OCI-LY1 (cell line): Measurements from ENCODE around the gene TULP4.

ENCODE experiments used
- EZH2 ChIP-seq: fragments of 200-600 bp; sonication (generic), shearing (Covaris generic); IDR thresholded peaks from 2 replicates; pipeline ENCODE4 v1.8.0; 2017; ENCODE audit warnings: borderline replicate concordance, mixed run types, mild to moderate bottlenecking, antibody characterized with exemption, low read length, moderate library complexity, mixed read lengths
- TF ChIP-seq, protein P1 (sequence below): fragments of 200-600 bp; sonication (generic), shearing (Covaris generic); IDR thresholded peaks from 2 replicates; pipeline ENCODE4 v1.5.1; 2017; ENCODE audit warnings: mild to moderate bottlenecking, antibody characterized with exemption, low read length, moderate library complexity, mixed read lengths

- TF ChIP-seq, protein P1, sequence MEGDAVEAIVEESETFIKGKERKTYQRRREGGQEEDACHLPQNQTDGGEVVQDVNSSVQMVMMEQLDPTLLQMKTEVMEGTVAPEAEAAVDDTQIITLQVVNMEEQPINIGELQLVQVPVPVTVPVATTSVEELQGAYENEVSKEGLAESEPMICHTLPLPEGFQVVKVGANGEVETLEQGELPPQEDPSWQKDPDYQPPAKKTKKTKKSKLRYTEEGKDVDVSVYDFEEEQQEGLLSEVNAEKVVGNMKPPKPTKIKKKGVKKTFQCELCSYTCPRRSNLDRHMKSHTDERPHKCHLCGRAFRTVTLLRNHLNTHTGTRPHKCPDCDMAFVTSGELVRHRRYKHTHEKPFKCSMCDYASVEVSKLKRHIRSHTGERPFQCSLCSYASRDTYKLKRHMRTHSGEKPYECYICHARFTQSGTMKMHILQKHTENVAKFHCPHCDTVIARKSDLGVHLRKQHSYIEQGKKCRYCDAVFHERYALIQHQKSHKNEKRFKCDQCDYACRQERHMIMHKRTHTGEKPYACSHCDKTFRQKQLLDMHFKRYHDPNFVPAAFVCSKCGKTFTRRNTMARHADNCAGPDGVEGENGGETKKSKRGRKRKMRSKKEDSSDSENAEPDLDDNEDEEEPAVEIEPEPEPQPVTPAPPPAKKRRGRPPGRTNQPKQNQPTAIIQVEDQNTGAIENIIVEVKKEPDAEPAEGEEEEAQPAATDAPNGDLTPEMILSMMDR = no peak
- TF ChIP-seq EZH2 = no peak
Observed at GRCh38 chr6:158330016-158330415, 17.8 kb downstream of the TULP4 start.
